SK-N-SH (cell line): ENCODE data around the gene TMEM238L. TPM values are rescaled to one million over a fixed set of nuclear protein-coding genes. Genes with fewer than 3 reads are reported as not detected.

ENCODE experiments used
- CTCF ChIA-PET: fragments of 300-600, 350-600 bp; formaldehyde crosslinking; extraction: SDS; loops from one replicate; lab custom pipeline; 2021; lab: Yijun Ruan, JAX
- POLR2A ChIA-PET: fragments of 350-600 bp; sonication (Branson Sonifier 250); formaldehyde crosslinking; extraction: SDS; loops from one replicate; lab custom pipeline; 2020; ENCODE audit warnings: antibody characterized with exemption, inconsistent platforms; lab: Yijun Ruan, JAX
- DNase-seq: peaks from one replicate; pipeline ENCODE4 v3.0.0; 2012
- H2AFZ ChIP-seq: fragments of 200-600 bp; sonication (generic); 2 replicates; pipeline ENCODE4 v1.8.1; 2016; ENCODE audit warnings: antibody characterized with exemption, mild to moderate bottlenecking, low read depth
- H3F3A ChIP-seq: fragments of 200-600 bp; sonication (generic); replicated peaks from 2 replicates; pipeline ENCODE3; 2016; ENCODE audit warnings: antibody characterized with exemption, mild to moderate bottlenecking; ENCODE audit not compliant: insufficient read depth
- H3K27ac ChIP-seq, 2 experiments: fragments of 200-500 bp in 1 of 2; fragments of 200-600 bp in 1 of 2; sonication (Bioruptor generic) in 1 of 2; sonication (generic), shearing (Covaris generic) in 1 of 2; 2 replicates each; pipeline versions ENCODE4 v1.5.1 to v1.6.1; 2014 to 2016; ENCODE audit warnings: low read depth in 2 of 2, inconsistent platforms in 1 of 2, low read length in 1 of 2, mild to moderate bottlenecking in 1 of 2, mixed read lengths in 1 of 2
- H3K27me3 ChIP-seq: fragments of 200-600 bp; sonication (generic), shearing (Covaris generic); 2 replicates; pipeline ENCODE4 v1.6.1; 2016; ENCODE audit warnings: mixed run types; ENCODE audit not compliant: insufficient read depth
- H3K36me3 ChIP-seq, 2 experiments: fragments of 200-500 bp in 1 of 2; fragments of 200-600 bp in 1 of 2; sonication (Bioruptor generic) in 1 of 2; sonication (generic) in 1 of 2; replicated peaks in 1 of 2; 2 replicates each; pipeline versions ENCODE3 to v1.5.1; 2014 to 2016; ENCODE audit warnings: low read length in 1 of 2, mild to moderate bottlenecking in 1 of 2; ENCODE audit not compliant: insufficient read depth in 2 of 2, control insufficient read depth in 1 of 2
- H3K4me1 ChIP-seq, 2 experiments: fragments of 200-500 bp in 1 of 2; fragments of 200-600 bp in 1 of 2; sonication (Bioruptor generic) in 1 of 2; sonication (generic), shearing (Covaris generic) in 1 of 2; 2 replicates each; pipeline versions ENCODE4 v1.5.1 to v1.6.1; 2014 to 2016; ENCODE audit warnings: low read depth in 1 of 2, low read length in 1 of 2, mixed run types in 1 of 2; ENCODE audit not compliant: insufficient read depth in 2 of 2, control insufficient read depth in 1 of 2
- H3K4me2 ChIP-seq: fragments of 200-600 bp; sonication (generic), shearing (Covaris generic); 2 replicates; pipeline ENCODE4 v1.6.1; 2017; ENCODE audit warnings: mixed run types
- H3K4me3 ChIP-seq, 2 experiments: fragments of 200-500 bp in 1 of 2; fragments of 200-600 bp in 1 of 2; sonication (Bioruptor generic) in 1 of 2; sonication (generic), shearing (Covaris generic) in 1 of 2; 2 replicates each; pipeline versions ENCODE4 v1.5.1 to v1.8.1; 2014 to 2016; ENCODE audit warnings: low read depth in 2 of 2, inconsistent platforms in 1 of 2, low read length in 1 of 2, mild to moderate bottlenecking in 1 of 2, mixed read lengths in 1 of 2, moderate library complexity in 1 of 2
- H3K79me2 ChIP-seq: fragments of 200-600 bp; sonication (generic); 2 replicates; pipeline ENCODE4 v1.8.1; 2017; ENCODE audit warnings: mild to moderate bottlenecking; ENCODE audit not compliant: insufficient read depth
- H3K9ac ChIP-seq: fragments of 200-600 bp; sonication (generic); 2 replicates; pipeline ENCODE4 v1.6.1; 2017; ENCODE audit warnings: mixed run types
- H3K9me2 ChIP-seq: fragments of 200-600 bp; sonication (generic); 2 replicates; pipeline ENCODE4 v1.6.1; 2017; ENCODE audit warnings: mixed run types
- H3K9me3 ChIP-seq: fragments of 200-600 bp; sonication (generic); 2 replicates; pipeline ENCODE4 v1.6.1; 2017; ENCODE audit warnings: mixed run types, mild to moderate bottlenecking, moderate library complexity
- H4K20me1 ChIP-seq: fragments of 200-600 bp; sonication (generic); 2 replicates; pipeline ENCODE4 v1.6.1; 2017; ENCODE audit warnings: mild to moderate bottlenecking, mixed run types; ENCODE audit not compliant: insufficient read depth
- CHD2 ChIP-seq: fragments of 150-350 bp; IDR thresholded peaks from 2 replicates; pipeline ENCODE4 v1.6.1; 2018; ENCODE audit warnings: low read length; ENCODE audit not compliant: partially characterized antibody
- CTCF ChIP-seq: fragments of 200-600 bp; sonication (generic); IDR thresholded peaks from 2 replicates; pipeline ENCODE4 v1.6.1; 2017; ENCODE audit warnings: antibody characterized with exemption, mild to moderate bottlenecking, moderate library complexity
- ELF1 ChIP-seq: IDR thresholded peaks from 2 replicates; pipeline ENCODE4 v1.4.0; 2012
- EZH2phosphoT487 ChIP-seq: fragments of 200-600 bp; sonication (generic); IDR thresholded peaks from 2 replicates; pipeline ENCODE4 v1.6.1; 2017; ENCODE audit warnings: low read depth, mixed run types, mild to moderate bottlenecking, antibody characterized with exemption, moderate library complexity, borderline replicate concordance
- FOSL2 ChIP-seq: IDR thresholded peaks from 2 replicates; pipeline ENCODE4 v1.4.0; 2012; ENCODE audit warnings: low read depth, mild to moderate bottlenecking, moderate library complexity, borderline replicate concordance
- FOXJ3 ChIP-seq: sonication (generic); formaldehyde crosslinking; IDR thresholded peaks from 2 replicates; pipeline ENCODE4 v1.5.1; 2020; ENCODE audit warnings: mild to moderate bottlenecking, missing genetic modification reagents
- GABPA ChIP-seq: IDR thresholded peaks from 2 replicates; pipeline ENCODE4 v1.4.0; 2012; ENCODE audit warnings: low read depth, mild to moderate bottlenecking
- NFIC ChIP-seq: IDR thresholded peaks from 2 replicates; pipeline ENCODE4 v1.4.0; 2012; ENCODE audit warnings: borderline replicate concordance
- NRF1 ChIP-seq: IDR thresholded peaks from 2 replicates; pipeline ENCODE4 v1.6.1; 2012; ENCODE audit warnings: low read depth, mild to moderate bottlenecking, low read length
- PBX3 ChIP-seq: IDR thresholded peaks from 2 replicates; pipeline ENCODE4; 2012
- RCOR1 ChIP-seq: fragments of 150-350 bp; IDR thresholded peaks from 2 replicates; pipeline ENCODE4 v1.6.1; 2017; ENCODE audit warnings: antibody characterized with exemption, low read length
- REST ChIP-seq: IDR thresholded peaks from 2 replicates; pipeline ENCODE4 v1.6.1; 2012; ENCODE audit warnings: mild to moderate bottlenecking, low read depth, low read length, moderate library complexity
- RFX5 ChIP-seq: IDR thresholded peaks from 2 replicates; pipeline ENCODE4 v1.6.1; 2012; ENCODE audit warnings: mild to moderate bottlenecking, improper control_type of control experiment, low read length
- RXRA ChIP-seq: IDR thresholded peaks from 2 replicates; pipeline ENCODE4 v1.4.0; 2012; ENCODE audit warnings: low read depth, mild to moderate bottlenecking, borderline replicate concordance
- TAF1 ChIP-seq: IDR thresholded peaks from 2 replicates; pipeline ENCODE4 v1.6.1; 2012; ENCODE audit warnings: low read depth, mild to moderate bottlenecking, low read length, moderate library complexity, borderline replicate concordance
- TCF12 ChIP-seq: IDR thresholded peaks from 2 replicates; pipeline ENCODE4 v1.4.0; 2012
- TEAD4 ChIP-seq: IDR thresholded peaks from 2 replicates; pipeline ENCODE4 v1.4.0; 2012; ENCODE audit warnings: mild to moderate bottlenecking, borderline replicate concordance; ENCODE audit not compliant: insufficient read depth
- USF1 ChIP-seq: IDR thresholded peaks from 2 replicates; pipeline ENCODE4 v1.4.0; 2012; ENCODE audit warnings: low read depth, borderline replicate concordance
- ZBTB33 ChIP-seq: IDR thresholded peaks from 2 replicates; pipeline ENCODE4 v1.4.0; 2012; ENCODE audit warnings: low read depth, borderline replicate concordance
- WGBS: methylation state at CpG from one replicate; pipeline ENCODE4 v1.1.6; 2017; ENCODE audit warnings: low lambda C conversion rate; 5-methylcytosine and 5-hydroxymethylcytosine counted together
- polyA plus RNA-seq, 3 experiments: library from polyadenylated mRNA; depleted of rRNA; stranded (reverse); fragments of >200 nt; gene quantifications; 2 replicates each; pipeline ENCODE4 v1.2.3, GENCODE V29; 2012

TMEM238L gene
- polyA plus RNA-seq, 1 of the 3 experiments (the other 2 are of a cell fraction), result not detected

GRCh38 chr17:10789694-10790271 lies 14.1 kb downstream of the TMEM238L start:
- H3K4me2 ChIP-seq, result no peak overlapping the region
- H3K27ac ChIP-seq, result no peak overlapping the region
- H4K20me1 ChIP-seq, result no peaks in the 10 kb centered on the region
- WGBS, result 50% methylated on average over 4 of the region's 4 CpGs
- no peaks in the 10 kb centered on the region for H3K27me3 ChIP-seq
- H3K4me1 ChIP-seq, result peaks cover 0 to 6% of the 10 kb centered on the region in 2 experiments; a peak in 1 of 4 replicates
- TF ChIP-seq NRF1 (no peak), ZBTB33 (no peak), GABPA (no peak), TCF12 (no peak), USF1 (no peak), RCOR1 (no peak), FOSL2 (no peak), ELF1 (no peak), RFX5 (no peak), RXRA (no peak), CTCF (no peak), TAF1 (no peak), CHD2 (no peak), NFIC (no peak), EZH2phosphoT487 (no peak), REST (no peak), TEAD4 (no peak), FOXJ3 (no peak), PBX3 (no peak)
- no peaks in the 10 kb centered on the region for H3K9me2 ChIP-seq
- H3K9me3 ChIP-seq, result no peaks in the 10 kb centered on the region
- no peaks in the 10 kb centered on the region for H3K79me2 ChIP-seq
- no peak for DNase-seq
- H3K36me3 ChIP-seq, result no peaks in the 10 kb centered on the region
- H3K4me3 ChIP-seq, result no peak overlapping the region
- no peak overlapping the region for H2AFZ ChIP-seq
- ChIA-PET CTCF (interaction anchor here (1.5 kb wide), 1 partner anchor 18 kb away, joined by 6 read pairs; no protein-coding TSS in a partner anchor), POLR2A (no interaction called here)
- no peak overlapping the region for H3K9ac ChIP-seq
- H3F3A ChIP-seq, result no peaks in the 10 kb centered on the region
